Liver (tissue), 9 donors: ENCODE results near the gene OSGEPL1. TPM values are rescaled to one million over a fixed set of nuclear protein-coding genes. Genes with fewer than 3 reads are reported as not detected.

Experiments
- DNase-seq: peaks from one replicate; pipeline ENCODE4 v3.0.0-alpha.2; 2017; ENCODE audit warnings: low spot score
- H3K27ac ChIP-seq, 2 donors: one replicate each; pipeline ENCODE4 v1.7.0; 2013; ENCODE audit warnings: inconsistent platforms in 2 of 2, low read length in 2 of 2, control low read depth in 1 of 2, low read depth in 1 of 2, mild to moderate bottlenecking in 1 of 2
- H3K27me3 ChIP-seq, 4 donors: one replicate each; pipeline versions ENCODE4 v1.6.1 to v1.7.0; 2013; ENCODE audit warnings: low read length in 3 of 4, inconsistent platforms in 1 of 4, mild to moderate bottlenecking in 1 of 4, moderate library complexity in 1 of 4; ENCODE audit not compliant: control insufficient read depth in 4 of 4, insufficient read depth in 4 of 4
- H3K36me3 ChIP-seq, 4 donors: one replicate each; pipeline versions ENCODE4 v1.6.1 to v1.7.0; 2013; ENCODE audit warnings: low read length in 3 of 4, mild to moderate bottlenecking in 3 of 4, low read depth in 1 of 4, moderate library complexity in 1 of 4; ENCODE audit not compliant: control insufficient read depth in 4 of 4, insufficient read depth in 3 of 4
- H3K4me1 ChIP-seq, 4 donors: one replicate each; pipeline versions ENCODE4 v1.6.1 to v1.7.0; 2013; ENCODE audit warnings: low read length in 3 of 4, mild to moderate bottlenecking in 3 of 4, moderate library complexity in 1 of 4; ENCODE audit not compliant: control insufficient read depth in 4 of 4, insufficient read depth in 4 of 4
- H3K4me3 ChIP-seq, 3 donors: one replicate each; pipeline versions ENCODE4 v1.6.1 to v1.7.0; 2013; ENCODE audit warnings: low read length in 3 of 3, control low read depth in 1 of 3, low read depth in 1 of 3, mild to moderate bottlenecking in 1 of 3
- H3K9ac ChIP-seq, 2 donors: one replicate each; pipeline ENCODE4 v1.7.0; 2013; ENCODE audit warnings: low read length in 2 of 2, mild to moderate bottlenecking in 2 of 2, moderate library complexity in 2 of 2, control low read depth in 1 of 2, low read depth in 1 of 2
- H3K9me3 ChIP-seq, 4 donors: one replicate each; pipeline versions ENCODE4 v1.6.1 to v1.7.0; 2013; ENCODE audit warnings: low read length in 3 of 4; ENCODE audit not compliant: control insufficient read depth in 4 of 4
- EGR1 ChIP-seq, 2 donors: IDR thresholded peaks; 2 replicates each; pipeline ENCODE4 v1.6.1; 2016 to 2018; ENCODE audit warnings: antibody characterized with exemption in 2 of 2, low read depth in 2 of 2
- FOXA1 ChIP-seq: IDR thresholded peaks from 2 replicates; pipeline ENCODE4 v1.6.1; 2016; ENCODE audit warnings: antibody characterized with exemption
- GABPA ChIP-seq, 2 donors: IDR thresholded peaks in 1 of 2; conservative IDR thresholded peaks in 1 of 2; 2 replicates each; pipeline ENCODE4 v1.6.1; 2016; ENCODE audit warnings: antibody characterized with exemption in 2 of 2, mild to moderate bottlenecking in 1 of 2, moderate library complexity in 1 of 2
- HNF4A ChIP-seq, 2 donors: conservative IDR thresholded peaks; 2 replicates each; pipeline ENCODE4 v1.6.1; 2016; ENCODE audit warnings: antibody characterized with exemption in 2 of 2, mild to moderate bottlenecking in 2 of 2
- HNF4G ChIP-seq: IDR thresholded peaks from 2 replicates; pipeline ENCODE4 v1.6.1; 2016; ENCODE audit warnings: antibody characterized with exemption
- MAX ChIP-seq: IDR thresholded peaks from 2 replicates; pipeline ENCODE4 v1.6.1; 2016; ENCODE audit warnings: antibody characterized with exemption
- NR2F2 ChIP-seq: IDR thresholded peaks from 2 replicates; pipeline ENCODE4 v1.6.1; 2016; ENCODE audit warnings: antibody characterized with exemption
- RAD21 ChIP-seq, 2 donors: IDR thresholded peaks; 2 replicates each; pipeline ENCODE4 v1.6.1; 2016; ENCODE audit warnings: antibody characterized with exemption in 2 of 2, mild to moderate bottlenecking in 2 of 2
- RXRA ChIP-seq, 2 donors: IDR thresholded peaks; 2 replicates each; pipeline ENCODE4 v1.6.1; 2017 to 2018; ENCODE audit warnings: antibody characterized with exemption in 2 of 2, mild to moderate bottlenecking in 1 of 2
- SP1 ChIP-seq: IDR thresholded peaks from 2 replicates; pipeline ENCODE4 v1.6.1; 2018; ENCODE audit warnings: antibody characterized with exemption, mild to moderate bottlenecking
- YY1 ChIP-seq: IDR thresholded peaks from 2 replicates; pipeline ENCODE4 v1.6.1; 2016; ENCODE audit warnings: antibody characterized with exemption, mild to moderate bottlenecking
- WGBS: extraction: QIAGEN DNeasy Blood & Tissue Kit; methylation state at CpG from one replicate; pipeline ENCODE4 v1.1.7; 2013; 5-methylcytosine and 5-hydroxymethylcytosine counted together
- polyA plus RNA-seq, 2 donors: library from polyadenylated mRNA; stranded (reverse) in 1 of 2; unstranded in 1 of 2; fragments of 200-250 nt in 1 of 2; fragments of >200 nt in 1 of 2; fragmentation: Nextera tagmentation in 1 of 2; extraction: Ambion mirVana in 1 of 2; gene quantifications; one replicate each; pipeline versions ENCODE4 v1.2.1 to v1.2.3, GENCODE V29; 2013 to 2015
- total RNA-seq, 2 donors: library from RNA; depleted of rRNA; stranded (reverse); fragments of >200 nt; gene quantifications; one replicate each; pipeline ENCODE4 v1.2.3, GENCODE V29; 2014
- TF ChIP-seq, protein P1 (sequence below): fragments of 150-350 bp; IDR thresholded peaks from 2 replicates; pipeline ENCODE4 v1.5.1; 2017; ENCODE audit warnings: improper control_type of control experiment, low read depth, low read length; ENCODE audit not compliant: missing input control
- TF ChIP-seq, protein P2 (sequence below): IDR thresholded peaks from 2 replicates; pipeline ENCODE4 v1.6.1; 2016; ENCODE audit warnings: antibody characterized with exemption, mild to moderate bottlenecking
- donor health status: healthy.
- donor health status: healthy.
- donor health status: healthy.
- donor health status: healthy.
- donor health status: healthy.

The OSGEPL1 gene
- total and polyA plus RNA-seq, 4 donors, result 2.9 to 5.6 (median 5.3) TPM

DNA sequence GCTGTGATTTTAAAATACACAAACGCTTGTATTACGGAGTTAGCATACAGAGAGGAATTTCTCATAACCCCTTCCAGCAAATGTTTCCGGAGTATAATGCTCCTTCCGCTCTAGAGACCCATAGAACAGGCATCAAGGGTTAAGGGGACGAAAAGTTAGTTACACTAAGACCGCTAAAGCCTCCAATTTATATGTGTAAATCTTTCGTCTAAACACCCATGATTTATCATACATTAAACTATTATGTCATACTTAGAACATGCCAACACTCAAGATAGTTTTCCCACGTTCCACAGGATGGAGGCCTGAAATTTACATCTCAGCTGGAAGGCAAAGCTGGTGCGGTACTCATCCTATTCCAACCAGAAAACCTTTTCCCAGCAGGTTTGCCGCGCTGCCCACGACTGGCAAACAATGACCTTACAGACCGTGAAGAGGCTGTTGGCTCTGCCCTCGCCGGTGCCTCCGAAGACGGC, 20.9 kb upstream of the OSGEPL1 start:
- Histone ChIP-seq H3K27me3 (no peaks in the 10 kb centered on the region), H3K27ac (peak overlapping the region; percentile 83 to 98), H3K36me3 (peaks cover 0 to 11% (median 4%) of the 10 kb centered on the region in 4 donors), H3K9ac (peak overlapping the region; percentile 86 to 97), H3K4me1 (peaks cover 3 to 23% (median 9%) of the 10 kb centered on the region in 4 donors), H3K9me3 (no peaks in the 10 kb centered on the region), H3K4me3 (peak overlapping the region; percentile 87 to 97 (median 88))
- TF ChIP-seq RAD21 (IDR thresholded peaks at IDR 0.05), result peak in 1 of 2 donors; percentile 4
- TF ChIP-seq YY1, result no peak
- TF ChIP-seq GABPA (IDR thresholded peaks at IDR 0.05 in 1 of 2, conservative IDR thresholded peaks at IDR 0.05 in 1 of 2), result peak; percentile 73 to 82
- no peak for TF ChIP-seq EGR1 (IDR thresholded peaks at IDR 0.05; ENCODE audit: low read depth in 2 of 2)
- under 1% methylated on average over 17 of the region's 17 CpGs for WGBS
- DNase-seq, result no peak

GRCh38 chr2:189782221-189782671, 19.7 kb upstream of the OSGEPL1 start:
- TF ChIP-seq MAX (no peak), NR2F2 (no peak), SP1 (no peak), HNF4A (conservative IDR thresholded peaks at IDR 0.05) (no peak), RXRA (IDR thresholded peaks at IDR 0.05) (no peak), YY1 (no peak), FOXA1 (no peak), GABPA (IDR thresholded peaks at IDR 0.05 in 1 of 2, conservative IDR thresholded peaks at IDR 0.05 in 1 of 2) (no peak), EGR1 (IDR thresholded peaks at IDR 0.05; ENCODE audit: low read depth in 2 of 2) (no peak), HNF4G (no peak), RAD21 (IDR thresholded peaks at IDR 0.05) (no peak)
- TF ChIP-seq, protein P1, sequence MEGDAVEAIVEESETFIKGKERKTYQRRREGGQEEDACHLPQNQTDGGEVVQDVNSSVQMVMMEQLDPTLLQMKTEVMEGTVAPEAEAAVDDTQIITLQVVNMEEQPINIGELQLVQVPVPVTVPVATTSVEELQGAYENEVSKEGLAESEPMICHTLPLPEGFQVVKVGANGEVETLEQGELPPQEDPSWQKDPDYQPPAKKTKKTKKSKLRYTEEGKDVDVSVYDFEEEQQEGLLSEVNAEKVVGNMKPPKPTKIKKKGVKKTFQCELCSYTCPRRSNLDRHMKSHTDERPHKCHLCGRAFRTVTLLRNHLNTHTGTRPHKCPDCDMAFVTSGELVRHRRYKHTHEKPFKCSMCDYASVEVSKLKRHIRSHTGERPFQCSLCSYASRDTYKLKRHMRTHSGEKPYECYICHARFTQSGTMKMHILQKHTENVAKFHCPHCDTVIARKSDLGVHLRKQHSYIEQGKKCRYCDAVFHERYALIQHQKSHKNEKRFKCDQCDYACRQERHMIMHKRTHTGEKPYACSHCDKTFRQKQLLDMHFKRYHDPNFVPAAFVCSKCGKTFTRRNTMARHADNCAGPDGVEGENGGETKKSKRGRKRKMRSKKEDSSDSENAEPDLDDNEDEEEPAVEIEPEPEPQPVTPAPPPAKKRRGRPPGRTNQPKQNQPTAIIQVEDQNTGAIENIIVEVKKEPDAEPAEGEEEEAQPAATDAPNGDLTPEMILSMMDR, result no peak
- TF ChIP-seq, protein P2, sequence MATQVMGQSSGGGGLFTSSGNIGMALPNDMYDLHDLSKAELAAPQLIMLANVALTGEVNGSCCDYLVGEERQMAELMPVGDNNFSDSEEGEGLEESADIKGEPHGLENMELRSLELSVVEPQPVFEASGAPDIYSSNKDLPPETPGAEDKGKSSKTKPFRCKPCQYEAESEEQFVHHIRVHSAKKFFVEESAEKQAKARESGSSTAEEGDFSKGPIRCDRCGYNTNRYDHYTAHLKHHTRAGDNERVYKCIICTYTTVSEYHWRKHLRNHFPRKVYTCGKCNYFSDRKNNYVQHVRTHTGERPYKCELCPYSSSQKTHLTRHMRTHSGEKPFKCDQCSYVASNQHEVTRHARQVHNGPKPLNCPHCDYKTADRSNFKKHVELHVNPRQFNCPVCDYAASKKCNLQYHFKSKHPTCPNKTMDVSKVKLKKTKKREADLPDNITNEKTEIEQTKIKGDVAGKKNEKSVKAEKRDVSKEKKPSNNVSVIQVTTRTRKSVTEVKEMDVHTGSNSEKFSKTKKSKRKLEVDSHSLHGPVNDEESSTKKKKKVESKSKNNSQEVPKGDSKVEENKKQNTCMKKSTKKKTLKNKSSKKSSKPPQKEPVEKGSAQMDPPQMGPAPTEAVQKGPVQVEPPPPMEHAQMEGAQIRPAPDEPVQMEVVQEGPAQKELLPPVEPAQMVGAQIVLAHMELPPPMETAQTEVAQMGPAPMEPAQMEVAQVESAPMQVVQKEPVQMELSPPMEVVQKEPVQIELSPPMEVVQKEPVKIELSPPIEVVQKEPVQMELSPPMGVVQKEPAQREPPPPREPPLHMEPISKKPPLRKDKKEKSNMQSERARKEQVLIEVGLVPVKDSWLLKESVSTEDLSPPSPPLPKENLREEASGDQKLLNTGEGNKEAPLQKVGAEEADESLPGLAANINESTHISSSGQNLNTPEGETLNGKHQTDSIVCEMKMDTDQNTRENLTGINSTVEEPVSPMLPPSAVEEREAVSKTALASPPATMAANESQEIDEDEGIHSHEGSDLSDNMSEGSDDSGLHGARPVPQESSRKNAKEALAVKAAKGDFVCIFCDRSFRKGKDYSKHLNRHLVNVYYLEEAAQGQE, result no peak
- peak overlapping the region in 1 of 2 donors; percentile 98 for H3K27ac ChIP-seq
- no peaks in the 10 kb centered on the region for H3K9me3 ChIP-seq
- 53% methylated on average over 4 of the region's 4 CpGs for WGBS
- DNase-seq, result no peak
- H3K9ac ChIP-seq, result no peak overlapping the region
- peaks cover 1 to 17% (median 5%) of the 10 kb centered on the region in 4 donors for H3K36me3 ChIP-seq
- H3K4me3 ChIP-seq, result no peak overlapping the region
- H3K27me3 ChIP-seq, result no peaks in the 10 kb centered on the region
- peaks cover 3 to 23% (median 9%) of the 10 kb centered on the region in 4 donors for H3K4me1 ChIP-seq
